Umbilical cord (tissue), 2 donors: ENCODE results near the gene FKBP5. TPM values are rescaled to one million over a fixed set of nuclear protein-coding genes. Genes with fewer than 3 reads are reported as not detected.
"Not testable (repeated sequence)": the region's sequence is repeated elsewhere in the genome, so short reads cannot be mapped to it uniquely, and the experiment has no call there.

Experiments
- DNase-seq: peaks from one replicate; pipeline ENCODE4 v3.0.0-alpha.2; 2015; ENCODE audit warnings: low spot score
- total RNA-seq: library from RNA; depleted of rRNA; stranded (reverse); fragments of >200 nt; gene quantifications from one replicate; pipeline ENCODE4 v1.2.3, GENCODE V29; 2014; ENCODE audit warnings: low replicate concordance; ENCODE audit not compliant: insufficient read depth

Gene FKBP5
- total RNA-seq, 1 donor from 2014 or later = 21.7 TPM

DNA sequence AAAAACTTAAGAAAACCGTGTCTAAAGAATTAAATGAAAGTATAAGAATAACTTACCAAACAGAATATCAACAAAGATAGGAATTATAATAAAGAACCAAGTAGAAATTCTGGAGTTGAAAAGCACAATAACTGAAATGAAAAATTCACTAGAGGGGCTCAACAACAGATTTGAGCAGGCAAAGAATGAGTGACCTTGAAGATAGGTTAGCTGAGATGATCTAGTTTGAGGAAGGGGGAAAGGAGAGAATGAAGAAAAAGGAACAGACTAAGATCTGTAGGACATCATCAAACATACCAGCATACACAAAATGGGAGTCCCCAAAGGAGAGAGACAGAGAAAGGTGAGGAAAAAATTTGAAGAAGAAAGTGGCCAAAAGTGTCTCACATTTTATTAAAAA, 138.3 kb downstream of the FKBP5 start:
- no peak for DNase-seq

DNA sequence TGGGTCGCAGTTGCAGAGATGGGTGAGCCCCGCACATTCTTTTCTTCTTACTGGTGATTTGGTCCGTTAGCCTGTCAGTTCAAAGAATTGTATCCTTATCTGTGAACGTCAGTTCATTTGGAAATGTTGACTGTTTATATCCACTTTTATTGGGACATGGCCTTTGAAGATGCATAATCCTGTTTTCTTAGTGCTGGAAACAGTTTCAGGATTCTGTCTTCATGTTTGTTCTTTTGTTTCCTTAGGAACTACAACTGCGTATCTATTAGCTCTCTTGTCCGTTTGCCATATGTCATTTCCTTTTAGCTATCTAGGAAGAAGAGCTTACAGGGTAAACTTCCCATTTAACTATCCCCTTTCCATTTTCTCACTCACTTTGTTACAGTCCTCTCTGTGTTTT, 141.0 kb downstream of the FKBP5 start:
- peak; percentile 66 for DNase-seq

DNA sequence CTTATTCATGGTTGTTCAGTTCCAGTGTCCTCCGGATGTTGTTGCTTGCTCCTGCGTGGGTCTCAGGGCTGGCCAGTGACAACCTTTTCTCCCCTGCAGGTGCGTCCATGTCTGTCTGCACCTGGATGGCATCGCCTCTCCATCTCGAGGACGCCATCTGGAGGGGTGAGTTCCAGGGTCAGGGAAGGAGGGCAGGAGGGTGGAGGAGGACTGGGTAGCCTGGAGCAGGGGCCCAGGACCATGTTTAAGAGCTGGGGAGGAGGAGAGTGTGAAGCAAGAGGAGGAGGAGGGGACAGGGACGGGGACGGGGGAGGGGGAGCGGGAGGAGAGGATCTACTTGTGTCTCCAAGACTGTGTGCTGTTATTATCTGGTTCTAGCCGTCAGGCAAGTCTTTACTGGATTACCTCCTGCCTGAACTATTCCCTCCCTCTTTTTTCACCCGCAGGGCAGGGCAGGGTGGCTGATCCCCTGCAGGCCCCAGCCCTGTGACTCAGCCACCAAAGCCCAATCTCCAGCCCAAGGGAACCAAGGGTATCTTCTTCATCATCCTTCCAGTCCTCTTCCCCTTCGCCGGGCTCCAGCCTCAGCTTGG, 143.8 kb downstream of the FKBP5 start:
- peak; percentile 74 for DNase-seq

DNA sequence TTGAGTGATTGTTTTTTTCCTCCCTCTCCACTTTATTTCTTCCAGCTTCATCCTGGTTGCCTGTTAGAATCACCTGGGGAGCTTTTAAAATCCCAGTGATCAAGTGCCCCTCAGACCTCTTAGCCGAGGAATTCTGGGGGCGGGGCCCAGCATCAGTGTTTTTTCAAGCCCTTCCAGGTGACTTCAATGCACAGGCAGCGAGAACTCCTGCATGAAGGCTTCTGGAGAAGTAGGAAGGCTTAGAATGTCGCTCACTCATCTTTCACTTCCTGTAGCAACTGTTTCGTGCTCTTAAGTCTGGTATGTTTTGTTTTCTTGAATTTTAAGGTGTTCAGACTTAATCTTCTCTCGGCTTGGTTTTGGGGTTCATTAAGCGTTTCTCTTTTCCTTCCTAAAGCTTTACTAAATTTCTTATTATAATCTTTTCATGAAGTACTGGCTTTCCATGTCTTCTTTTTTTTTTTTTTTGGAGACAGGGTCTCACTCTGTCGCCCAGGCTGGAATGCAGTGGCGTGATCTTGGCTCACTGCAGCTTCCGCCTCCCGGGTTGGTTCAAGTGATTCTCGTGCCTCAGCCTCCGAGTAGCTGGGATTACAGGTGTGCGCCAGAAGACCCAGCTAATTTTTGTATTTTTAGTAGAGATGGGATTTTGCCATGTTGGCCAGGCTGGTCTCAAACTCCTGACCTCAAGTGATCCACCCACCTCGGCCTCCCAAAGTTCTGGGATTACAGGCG, 145.1 kb downstream of the FKBP5 start:
- no peak for DNase-seq

DNA sequence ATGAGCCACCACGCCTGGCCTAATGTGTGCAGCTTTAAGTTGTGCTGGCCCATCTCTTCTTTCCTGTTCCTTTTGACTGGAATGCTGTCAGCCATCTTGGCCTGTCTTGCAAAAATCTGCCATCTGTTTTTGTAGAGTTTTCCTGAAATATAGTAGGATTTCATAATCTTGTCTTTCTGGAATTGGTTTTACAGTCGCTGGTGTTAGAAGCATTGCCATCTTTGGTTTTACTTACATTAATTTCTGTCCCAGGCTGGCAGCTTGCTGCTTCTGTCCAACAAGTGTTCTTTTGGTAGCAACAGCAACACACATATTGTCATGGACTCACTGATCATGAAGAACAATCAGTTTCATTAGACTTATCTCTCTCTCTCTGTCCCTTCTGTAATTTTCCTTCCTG, 146.9 kb downstream of the FKBP5 start:
- no peak for DNase-seq

DNA sequence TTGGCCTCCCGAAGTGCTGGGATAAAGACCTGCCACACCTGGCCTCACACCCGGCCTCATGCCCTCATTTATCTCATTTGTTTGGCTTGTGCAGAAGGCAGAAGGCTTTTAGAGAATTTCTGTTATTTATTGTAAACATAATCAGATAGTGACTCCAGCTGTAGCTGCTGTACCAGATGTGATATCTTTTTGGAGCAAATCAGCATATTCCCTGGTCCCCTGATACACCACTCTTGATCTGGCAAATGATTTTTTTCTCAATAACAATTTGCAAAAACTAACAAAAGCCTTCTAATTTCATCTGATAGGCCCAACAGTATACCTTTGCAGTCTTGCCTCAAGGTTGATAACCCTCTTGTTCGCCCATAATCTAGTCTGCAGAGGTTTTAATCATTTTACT, 149.5 kb downstream of the FKBP5 start:
- DNase-seq = no peak

DNA sequence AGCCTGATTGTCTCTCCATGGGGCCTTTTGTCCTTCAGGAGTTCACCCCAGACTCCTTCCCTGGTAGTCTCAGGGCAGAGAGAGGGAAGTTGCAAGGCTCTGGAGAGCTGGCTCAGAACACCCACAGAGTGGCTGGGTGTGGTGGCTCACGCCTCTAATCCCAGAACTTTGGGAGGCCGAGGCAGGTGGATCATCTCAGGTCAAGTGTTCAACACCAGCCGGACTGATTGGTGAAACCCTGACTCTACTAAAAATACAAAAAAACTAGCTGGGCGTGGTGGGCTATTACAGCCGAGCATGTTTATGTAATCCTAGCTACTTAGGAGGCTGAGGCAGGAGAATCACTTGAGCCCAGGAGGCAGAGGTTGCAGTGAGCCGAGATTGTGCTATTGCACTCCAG, 152.9 kb downstream of the FKBP5 start:
- not testable (repeated sequence) for DNase-seq

DNA sequence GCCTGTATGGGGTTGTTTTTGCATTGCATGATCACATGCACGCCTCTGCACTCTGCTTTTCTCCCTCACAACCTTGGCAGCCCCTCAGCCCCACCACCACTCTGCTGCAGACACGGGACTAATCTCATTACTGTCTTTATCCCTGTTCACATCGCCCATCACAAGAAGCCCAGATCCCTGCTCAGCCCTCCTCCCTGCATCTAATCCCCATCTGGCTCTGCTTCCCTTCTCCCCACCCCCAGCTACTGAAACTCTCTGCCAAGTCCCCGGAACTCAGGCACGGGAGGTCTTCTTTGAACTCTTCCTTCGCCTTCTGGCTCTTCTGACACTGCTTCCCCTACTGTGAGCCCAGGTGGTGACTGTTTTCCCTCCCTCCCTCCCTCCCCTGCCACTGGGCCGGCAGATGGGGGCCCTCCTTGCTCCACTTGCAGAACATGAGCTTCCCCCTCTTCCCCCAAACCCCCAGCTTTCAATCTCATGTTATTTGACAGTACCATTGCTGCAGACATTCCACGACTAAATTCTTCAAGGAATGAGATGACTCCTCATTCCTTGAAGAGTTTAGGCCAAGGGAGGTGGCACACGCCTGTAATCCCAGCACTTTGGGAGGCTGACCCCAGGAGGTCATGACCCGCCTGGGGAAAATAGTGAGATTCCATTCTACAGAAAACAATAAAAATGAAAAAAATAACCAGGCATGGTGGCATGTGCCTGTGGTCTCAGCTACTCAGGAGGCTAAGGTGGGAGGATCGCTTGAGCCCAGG, 154.1 kb downstream of the FKBP5 start:
- DNase-seq = peak; percentile 94

DNA sequence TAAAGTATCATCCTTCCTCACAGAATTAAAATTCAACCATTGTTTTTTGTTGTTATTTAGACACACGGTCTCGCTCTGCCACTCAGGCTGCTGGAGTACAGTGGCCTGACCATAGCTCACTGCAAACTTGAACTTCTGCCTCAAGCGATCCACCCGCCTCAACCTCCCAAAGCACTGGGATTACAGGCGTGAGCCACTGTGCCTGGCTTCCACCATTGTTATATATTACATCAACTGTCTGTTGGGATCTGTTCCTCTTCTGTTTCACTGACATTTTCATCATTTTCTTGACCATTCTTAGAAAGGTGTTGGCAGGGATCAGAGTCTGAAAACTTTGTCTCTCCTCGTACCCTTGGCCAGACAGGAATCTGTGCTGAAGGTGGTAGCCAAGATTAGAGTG, 154.7 kb downstream of the FKBP5 start:
- DNase-seq = peak; percentile 79

DNA sequence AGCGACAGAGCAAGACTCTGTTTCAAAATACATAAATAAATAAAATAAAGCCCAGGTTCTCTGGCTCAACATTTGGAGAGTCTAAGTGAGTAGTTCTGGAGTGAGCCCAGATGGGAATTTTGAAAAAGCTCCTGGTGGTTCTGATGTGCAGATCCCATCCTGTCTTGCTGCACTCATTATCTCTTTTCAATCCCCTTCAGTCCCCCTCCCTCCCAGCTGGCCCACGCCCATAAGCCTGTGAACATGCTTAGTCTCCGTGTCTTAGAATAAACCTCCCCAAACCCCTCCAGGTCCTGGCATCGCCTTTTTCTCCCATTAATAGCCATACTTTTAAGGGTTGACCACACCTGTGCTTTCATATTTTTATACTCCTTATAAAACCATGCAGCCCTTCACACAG, 156.6 kb downstream of the FKBP5 start:
- peak; percentile 61 for DNase-seq

DNA sequence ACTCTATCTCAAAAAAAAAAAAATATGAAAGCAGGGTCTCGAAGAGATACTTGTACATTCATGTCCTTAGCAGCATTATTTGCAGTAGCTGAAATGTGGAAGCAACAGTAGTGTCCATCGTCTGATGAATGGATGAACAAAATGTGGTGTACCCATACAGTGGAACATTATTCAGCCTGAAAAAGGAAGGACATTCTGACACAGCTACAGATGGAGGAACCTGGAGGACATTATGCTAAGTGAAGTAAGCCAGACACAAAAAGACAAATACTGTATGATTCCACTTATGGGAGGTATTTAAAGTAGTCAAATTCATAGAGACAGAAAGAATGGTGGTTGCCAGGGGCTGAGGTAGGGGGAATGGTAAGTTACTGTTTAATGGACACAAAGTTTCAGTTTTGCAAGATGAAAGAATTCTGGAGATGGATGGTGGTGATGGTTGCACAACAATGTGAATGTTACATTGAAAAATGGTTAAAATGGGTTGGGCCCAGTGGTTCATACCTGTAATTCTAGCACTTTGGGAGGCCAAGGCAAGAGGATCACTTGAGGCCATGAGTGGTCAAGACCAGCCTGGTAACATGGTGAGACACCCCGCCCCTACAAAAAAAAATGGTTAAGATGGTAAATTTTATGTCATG, 164.2 kb downstream of the FKBP5 start:
- no peak for DNase-seq

Other genes starting within 250 kb of the FKBP5 start
- 5.1 TPM for gene FANCE, start 236.6 kb downstream of the FKBP5 start, total RNA-seq
- gene RPL10A, start 220.5 kb downstream of the FKBP5 start, total RNA-seq = 2,541 TPM
- gene TEAD3, start 191.8 kb downstream of the FKBP5 start, total RNA-seq = 12.0 TPM
- gene TULP1, start 176.0 kb downstream of the FKBP5 start, total RNA-seq = 40.9 TPM
- not detected for gene ARMC12, start 48.1 kb upstream of the FKBP5 start, total RNA-seq
- gene CLPSL2, start 87.7 kb upstream of the FKBP5 start, total RNA-seq = not detected
- not detected for gene CLPSL1, start 92.1 kb upstream of the FKBP5 start, total RNA-seq
- not detected for gene CLPS, start 108.4 kb upstream of the FKBP5 start, total RNA-seq
- gene LHFPL5, start 116.4 kb upstream of the FKBP5 start, total RNA-seq = 0.24 TPM
- gene SRPK1, start 232.2 kb upstream of the FKBP5 start, total RNA-seq = 55.4 TPM